ENCODE results near the gene EFR3B. TPM values are rescaled to one million over a fixed set of nuclear protein-coding genes. Genes with fewer than 3 reads are reported as not detected.

The EFR3B gene
- total RNA-seq, 3 donors from 2014 or later (not counting 1 experiment from before 2014, with no cell fraction given): 0.05 TPM; not detected in 2

DNA sequence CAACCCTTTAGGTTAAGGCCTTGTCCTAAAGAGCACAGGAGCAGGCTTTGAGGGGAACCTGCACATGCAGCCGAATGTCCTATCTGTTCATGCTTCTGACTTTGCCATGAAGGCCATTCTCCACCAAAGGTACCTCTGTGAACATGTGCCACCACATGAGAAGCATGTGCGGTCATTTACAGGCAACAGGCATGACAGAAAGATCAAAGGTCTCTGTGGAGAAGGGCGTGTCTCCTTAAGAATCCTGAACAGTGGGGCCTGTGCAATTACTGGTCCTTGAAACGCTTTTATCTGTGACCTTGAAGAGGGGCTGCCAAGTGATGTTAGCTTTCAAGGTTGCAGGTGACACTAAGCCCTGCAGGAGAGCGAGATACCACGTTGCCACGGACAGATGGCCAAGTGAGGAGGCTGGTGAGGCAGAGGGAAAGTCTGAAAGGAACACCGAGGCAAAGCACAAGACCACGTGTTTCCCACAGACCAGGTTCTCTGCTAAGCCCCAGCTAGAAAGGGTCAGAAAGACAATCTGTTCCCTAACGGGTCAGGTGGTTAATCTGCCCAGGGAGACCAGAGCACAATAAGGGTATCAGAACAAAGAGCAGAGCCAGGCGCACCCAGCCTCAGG lies 146.0 kb downstream of the EFR3B start:
- H3K27ac Mint-ChIP-seq: no peak overlapping the region
- ATAC-seq: no peak
- no peaks in the 10 kb centered on the region for H3K4me1 ChIP-seq (ENCODE audit: control insufficient read depth, insufficient read depth, low read length)
- peaks cover 3 to 10% of the 10 kb centered on the region in 2 donors for H3K27me3 Mint-ChIP-seq (ENCODE audit: low read depth in 2 of 2)
- WGBS (ENCODE audit: insufficient coverage): 61% methylated on average over 11 of the region's 11 CpGs
- H3K9me3 Mint-ChIP-seq: no peaks in the 10 kb centered on the region
- no peak overlapping the region for H3K27ac ChIP-seq (ENCODE audit: low read length)
- no peak for DNase-seq
- TF ChIP-seq, protein P1, sequence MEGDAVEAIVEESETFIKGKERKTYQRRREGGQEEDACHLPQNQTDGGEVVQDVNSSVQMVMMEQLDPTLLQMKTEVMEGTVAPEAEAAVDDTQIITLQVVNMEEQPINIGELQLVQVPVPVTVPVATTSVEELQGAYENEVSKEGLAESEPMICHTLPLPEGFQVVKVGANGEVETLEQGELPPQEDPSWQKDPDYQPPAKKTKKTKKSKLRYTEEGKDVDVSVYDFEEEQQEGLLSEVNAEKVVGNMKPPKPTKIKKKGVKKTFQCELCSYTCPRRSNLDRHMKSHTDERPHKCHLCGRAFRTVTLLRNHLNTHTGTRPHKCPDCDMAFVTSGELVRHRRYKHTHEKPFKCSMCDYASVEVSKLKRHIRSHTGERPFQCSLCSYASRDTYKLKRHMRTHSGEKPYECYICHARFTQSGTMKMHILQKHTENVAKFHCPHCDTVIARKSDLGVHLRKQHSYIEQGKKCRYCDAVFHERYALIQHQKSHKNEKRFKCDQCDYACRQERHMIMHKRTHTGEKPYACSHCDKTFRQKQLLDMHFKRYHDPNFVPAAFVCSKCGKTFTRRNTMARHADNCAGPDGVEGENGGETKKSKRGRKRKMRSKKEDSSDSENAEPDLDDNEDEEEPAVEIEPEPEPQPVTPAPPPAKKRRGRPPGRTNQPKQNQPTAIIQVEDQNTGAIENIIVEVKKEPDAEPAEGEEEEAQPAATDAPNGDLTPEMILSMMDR (IDR thresholded peaks at IDR 0.05): no peak
- intact Hi-C loops (cut with micrococcal nuclease): no loop called here
- no peak overlapping the region for H3K4me3 Mint-ChIP-seq
- no peaks in the 10 kb centered on the region for H3K36me3 ChIP-seq (ENCODE audit: control insufficient read depth, insufficient read depth, low read length)
- no peak overlapping the region for H3K4me3 ChIP-seq (ENCODE audit: low read length)
- H3K36me3 Mint-ChIP-seq: no peaks in the 10 kb centered on the region
- H3K27me3 ChIP-seq (ENCODE audit: control insufficient read depth, insufficient read depth, low read length): no peaks in the 10 kb centered on the region
- no peaks in the 10 kb centered on the region for H3K9me3 ChIP-seq (ENCODE audit: control insufficient read depth, insufficient read depth, low read length)
- H3K4me1 Mint-ChIP-seq: no peaks in the 10 kb centered on the region

DNA sequence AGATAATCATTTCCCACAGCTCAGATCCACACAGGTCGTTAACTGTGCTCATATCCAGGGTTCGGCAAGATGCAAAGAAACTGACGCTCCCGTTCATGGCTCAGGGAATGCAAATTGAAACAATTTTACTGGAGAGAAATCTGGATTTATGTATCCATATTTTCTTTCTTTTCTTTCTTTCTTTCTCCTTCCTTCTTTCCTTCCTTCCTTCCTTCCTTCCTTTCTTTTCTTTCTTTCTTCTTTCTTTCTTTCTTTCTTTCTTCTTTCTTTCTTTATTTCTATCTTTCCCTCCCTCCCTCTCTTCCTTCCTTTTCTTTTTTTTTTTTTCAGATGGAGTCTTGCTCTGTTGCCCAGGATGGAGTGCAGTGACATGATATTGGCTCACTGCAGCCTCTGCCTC lies 146.5 kb downstream of the EFR3B start:
- ATAC-seq (no peak), DNase-seq (no peak)
- H3K4me1 Mint-ChIP-seq: no peaks in the 10 kb centered on the region
- no peaks in the 10 kb centered on the region for H3K9me3 Mint-ChIP-seq
- no peak overlapping the region for H3K4me3 ChIP-seq (ENCODE audit: low read length)
- H3K4me1 ChIP-seq (ENCODE audit: control insufficient read depth, insufficient read depth, low read length): no peaks in the 10 kb centered on the region
- no peaks in the 10 kb centered on the region for H3K36me3 ChIP-seq (ENCODE audit: control insufficient read depth, insufficient read depth, low read length)
- no peak overlapping the region for H3K4me3 Mint-ChIP-seq
- H3K27ac ChIP-seq (ENCODE audit: low read length): no peak overlapping the region
- intact Hi-C loops (cut with micrococcal nuclease): no loop called here
- H3K27ac Mint-ChIP-seq: no peak overlapping the region
- TF ChIP-seq, protein P1 (IDR thresholded peaks at IDR 0.05): no peak
- no peaks in the 10 kb centered on the region for H3K36me3 Mint-ChIP-seq
- H3K9me3 ChIP-seq (ENCODE audit: control insufficient read depth, insufficient read depth, low read length): no peaks in the 10 kb centered on the region
- 92% methylated on average over 4 of the region's 4 CpGs for WGBS (ENCODE audit: insufficient coverage)
- H3K27me3 Mint-ChIP-seq (ENCODE audit: low read depth in 2 of 2): peaks cover 3 to 10% of the 10 kb centered on the region in 2 donors
- H3K27me3 ChIP-seq (ENCODE audit: control insufficient read depth, insufficient read depth, low read length): no peaks in the 10 kb centered on the region

DNA sequence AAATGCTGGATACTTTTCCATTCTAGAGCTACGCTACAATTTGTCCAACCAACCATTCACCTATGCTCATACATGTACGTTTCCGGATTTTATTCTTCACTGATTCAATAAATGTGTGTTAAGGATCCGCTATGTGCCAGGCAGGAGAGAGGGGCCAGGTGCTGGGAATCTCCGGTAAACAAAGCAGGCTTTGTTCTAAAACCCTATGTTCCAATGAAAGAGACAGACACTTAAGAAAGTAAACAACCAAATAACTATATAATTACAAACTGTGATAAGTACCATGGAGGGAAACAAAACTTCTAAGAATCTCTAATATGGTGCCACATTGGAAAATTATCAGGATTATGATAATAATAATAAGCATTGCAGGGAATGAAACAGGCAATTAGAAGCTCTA lies 148.7 kb downstream of the EFR3B start:
- Mint-ChIP-seq H3K4me3 (no peak overlapping the region), H3K36me3 (no peaks in the 10 kb centered on the region), H3K27ac (no peak overlapping the region), H3K27me3 (ENCODE audit: low read depth in 2 of 2) (no peaks in the 10 kb centered on the region), H3K9me3 (no peaks in the 10 kb centered on the region), H3K4me1 (no peaks in the 10 kb centered on the region)
- intact Hi-C loops (cut with micrococcal nuclease): no loop called here
- WGBS (ENCODE audit: insufficient coverage): 94% methylated on average over 3 of the region's 5 CpGs
- H3K27ac ChIP-seq (ENCODE audit: low read length): no peak overlapping the region
- no peaks in the 10 kb centered on the region for H3K27me3 ChIP-seq (ENCODE audit: control insufficient read depth, insufficient read depth, low read length)
- no peaks in the 10 kb centered on the region for H3K4me1 ChIP-seq (ENCODE audit: control insufficient read depth, insufficient read depth, low read length)
- no peak overlapping the region for H3K4me3 ChIP-seq (ENCODE audit: low read length)
- TF ChIP-seq, protein P1 (IDR thresholded peaks at IDR 0.05): no peak
- no peaks in the 10 kb centered on the region for H3K9me3 ChIP-seq (ENCODE audit: control insufficient read depth, insufficient read depth, low read length)
- no peak for ATAC-seq
- H3K36me3 ChIP-seq (ENCODE audit: control insufficient read depth, insufficient read depth, low read length): no peaks in the 10 kb centered on the region
- DNase-seq: no peak

DNA sequence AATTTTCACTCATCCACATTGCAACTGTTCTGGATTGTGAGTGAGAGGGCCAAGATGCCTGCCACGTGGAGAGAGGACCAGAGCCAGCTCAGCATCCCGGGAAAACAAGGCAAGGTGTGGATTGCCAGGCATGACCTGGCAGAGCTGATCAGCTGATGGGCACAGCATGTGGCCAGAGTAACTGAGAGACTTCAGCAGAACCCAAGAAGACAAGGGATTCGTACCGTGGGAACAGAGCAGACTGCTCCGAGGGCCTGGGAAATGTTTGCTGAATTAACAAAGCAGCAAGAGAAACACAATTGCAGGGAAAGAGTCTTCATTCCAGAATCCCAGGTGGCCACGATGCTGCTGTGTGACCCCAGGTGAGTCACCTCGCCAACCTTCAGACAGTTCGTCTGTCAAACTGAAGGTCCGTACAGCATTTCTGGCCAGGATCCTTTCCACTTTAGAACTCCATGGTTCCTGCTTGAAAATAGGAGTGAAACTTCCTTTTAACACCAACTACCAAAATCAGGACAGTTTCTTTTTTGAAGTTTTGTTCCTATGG lies 152.8 kb downstream of the EFR3B start:
- H3K27ac ChIP-seq (ENCODE audit: low read length): no peak overlapping the region
- H3K9me3 ChIP-seq (ENCODE audit: control insufficient read depth, insufficient read depth, low read length): no peaks in the 10 kb centered on the region
- Mint-ChIP-seq H3K36me3 (no peaks in the 10 kb centered on the region), H3K4me1 (no peaks in the 10 kb centered on the region), H3K4me3 (no peak overlapping the region), H3K9me3 (no peaks in the 10 kb centered on the region), H3K27ac (no peak overlapping the region), H3K27me3 (ENCODE audit: low read depth in 2 of 2) (peaks cover 0 to 2% of the 10 kb centered on the region in 2 donors)
- TF ChIP-seq, protein P1 (IDR thresholded peaks at IDR 0.05): no peak
- H3K27me3 ChIP-seq (ENCODE audit: control insufficient read depth, insufficient read depth, low read length): no peaks in the 10 kb centered on the region
- DNase-seq: no peak
- no peaks in the 10 kb centered on the region for H3K4me1 ChIP-seq (ENCODE audit: control insufficient read depth, insufficient read depth, low read length)
- H3K36me3 ChIP-seq (ENCODE audit: control insufficient read depth, insufficient read depth, low read length): no peaks in the 10 kb centered on the region
- no peak for ATAC-seq
- WGBS (ENCODE audit: insufficient coverage): 91% methylated on average over 9 of the region's 9 CpGs
- intact Hi-C loops (cut with micrococcal nuclease): loop anchor here (5.0 kb wide), 1 partner anchor 373 kb away; no protein-coding TSS in a partner anchor
- H3K4me3 ChIP-seq (ENCODE audit: low read length): no peak overlapping the region
